Duodenal mucosa (tissue), 2 donors: Measurements from ENCODE around the gene PPP2R2B.

ENCODE experiments used
- H3K27ac ChIP-seq: one replicate; pipeline ENCODE4 v1.7.0; 2013; ENCODE audit warnings: low read depth, low read length
- H3K27me3 ChIP-seq, 2 donors: one replicate each; pipeline ENCODE4 v1.7.0; 2013; ENCODE audit warnings: low read length in 2 of 2, control low read depth in 1 of 2; ENCODE audit not compliant: insufficient read depth in 2 of 2, control insufficient read depth in 1 of 2
- H3K36me3 ChIP-seq, 2 donors: one replicate each; pipeline ENCODE4 v1.7.0; 2013; ENCODE audit warnings: low read length in 2 of 2, control low read depth in 1 of 2; ENCODE audit not compliant: insufficient read depth in 2 of 2, control insufficient read depth in 1 of 2
- H3K4me1 ChIP-seq, 2 donors: one replicate each; pipeline ENCODE4 v1.7.0; 2013; ENCODE audit warnings: low read length in 2 of 2, control low read depth in 1 of 2; ENCODE audit not compliant: insufficient read depth in 2 of 2, control insufficient read depth in 1 of 2
- H3K4me3 ChIP-seq, 2 donors: one replicate each; pipeline ENCODE4 v1.7.0; 2013; ENCODE audit warnings: low read length in 2 of 2, low read depth in 1 of 2
- H3K9ac ChIP-seq, 2 donors: one replicate each; pipeline ENCODE4 v1.7.0; 2013; ENCODE audit warnings: low read length in 2 of 2, low read depth in 1 of 2
- H3K9me3 ChIP-seq, 2 donors: one replicate each; pipeline ENCODE4 v1.7.0; 2013; ENCODE audit warnings: low read length in 2 of 2, control low read depth in 1 of 2; ENCODE audit not compliant: control insufficient read depth in 1 of 2

The PPP2R2B gene

DNA sequence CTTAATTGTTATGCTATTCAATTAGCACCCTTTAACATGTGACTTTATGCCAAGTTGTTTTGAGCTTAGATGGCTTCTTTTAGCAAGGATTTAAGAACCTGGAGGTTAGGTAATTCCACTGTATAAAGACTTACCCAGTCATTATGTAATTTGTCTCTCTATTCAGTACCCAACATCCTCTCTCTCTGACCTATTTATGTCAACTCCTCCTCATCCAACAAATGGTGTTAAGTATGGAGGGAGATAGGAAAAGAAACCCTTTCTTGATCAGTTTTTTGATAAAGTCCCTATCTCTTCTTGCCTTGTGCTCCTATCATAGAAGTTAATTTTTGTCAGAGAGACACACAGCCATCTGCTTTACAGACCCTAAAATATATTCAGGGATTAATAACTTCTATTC lies 181.3 kb downstream of the PPP2R2B start:
- H3K4me1 ChIP-seq, result no peaks in the 10 kb centered on the region
- H3K36me3 ChIP-seq, result no peaks in the 10 kb centered on the region
- no peak overlapping the region for H3K4me3 ChIP-seq
- no peaks in the 10 kb centered on the region for H3K9me3 ChIP-seq
- no peak overlapping the region for H3K27ac ChIP-seq
- H3K27me3 ChIP-seq, result no peaks in the 10 kb centered on the region
- H3K9ac ChIP-seq, result no peak overlapping the region

DNA sequence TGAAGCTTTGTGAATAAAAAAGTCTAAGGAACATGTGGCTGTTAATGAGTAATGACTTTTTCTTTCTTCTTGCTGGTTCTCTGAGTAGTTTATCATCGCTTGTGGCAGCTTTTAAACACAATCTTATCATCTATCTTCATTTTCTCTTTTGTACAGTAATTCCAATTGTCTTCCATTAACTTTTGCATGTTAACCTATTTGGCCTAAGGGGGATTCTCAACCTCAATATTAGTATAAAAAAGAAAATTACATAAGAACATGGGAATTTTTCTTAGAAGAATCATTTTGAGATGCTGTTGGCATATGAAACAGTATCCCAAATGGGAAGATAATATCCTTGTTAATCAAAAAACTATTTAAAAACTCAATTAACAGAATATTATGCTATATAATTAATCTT lies 182.9 kb downstream of the PPP2R2B start:
- no peak overlapping the region for H3K4me3 ChIP-seq
- H3K27ac ChIP-seq, result no peak overlapping the region
- H3K36me3 ChIP-seq, result no peaks in the 10 kb centered on the region
- no peaks in the 10 kb centered on the region for H3K4me1 ChIP-seq
- H3K9ac ChIP-seq, result no peak overlapping the region
- H3K9me3 ChIP-seq, result no peaks in the 10 kb centered on the region
- H3K27me3 ChIP-seq, result no peaks in the 10 kb centered on the region

DNA sequence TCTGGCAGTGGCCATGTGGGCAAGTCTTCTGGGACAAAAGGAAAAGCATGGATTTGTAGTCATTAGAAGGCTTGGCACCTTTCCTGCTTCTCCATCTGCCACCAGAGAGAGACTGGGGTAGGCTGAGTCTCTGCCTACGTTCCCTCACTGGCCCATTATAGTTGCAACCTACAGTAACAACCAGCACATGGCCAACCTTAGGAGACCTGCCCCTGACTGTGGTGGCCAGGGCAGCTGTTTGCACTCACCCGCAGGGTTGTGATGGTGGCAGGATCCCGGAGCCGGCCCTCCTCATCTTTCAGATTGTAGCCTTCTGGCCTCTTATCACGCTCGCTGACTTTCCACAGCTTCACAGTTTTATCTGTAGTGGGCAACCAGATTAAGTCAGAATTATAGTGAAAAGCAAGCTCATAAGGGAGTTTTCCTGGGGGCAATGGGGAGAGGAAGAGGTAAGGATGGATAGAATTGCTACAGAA lies 187.6 kb downstream of the PPP2R2B start:
- H3K4me3 ChIP-seq, result no peak overlapping the region
- no peaks in the 10 kb centered on the region for H3K27me3 ChIP-seq
- H3K4me1 ChIP-seq, result no peaks in the 10 kb centered on the region
- no peaks in the 10 kb centered on the region for H3K36me3 ChIP-seq
- no peak overlapping the region for H3K9ac ChIP-seq
- no peaks in the 10 kb centered on the region for H3K9me3 ChIP-seq
- no peak overlapping the region for H3K27ac ChIP-seq

DNA sequence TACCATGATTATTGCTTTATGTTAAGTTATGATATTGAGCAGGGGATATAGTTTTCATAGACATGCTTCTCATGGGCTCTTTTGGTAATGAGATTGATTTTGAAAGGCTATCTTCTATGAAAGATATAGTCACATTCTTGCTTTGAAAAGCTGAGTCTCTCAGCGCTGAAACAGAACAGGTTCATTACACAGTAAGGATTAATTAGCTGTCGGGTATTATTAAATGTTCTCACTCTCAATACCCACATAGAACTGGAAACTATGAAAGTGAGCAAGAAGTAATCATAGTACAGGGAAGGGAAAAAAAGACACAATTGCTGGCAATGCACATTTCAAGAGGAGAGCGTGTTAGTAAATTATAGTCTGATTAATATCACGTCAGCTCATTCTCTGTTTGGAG lies 190.9 kb downstream of the PPP2R2B start:
- H3K9me3 ChIP-seq, result no peaks in the 10 kb centered on the region
- no peaks in the 10 kb centered on the region for H3K36me3 ChIP-seq
- H3K9ac ChIP-seq, result no peak overlapping the region
- H3K27me3 ChIP-seq, result no peaks in the 10 kb centered on the region
- no peak overlapping the region for H3K27ac ChIP-seq
- no peaks in the 10 kb centered on the region for H3K4me1 ChIP-seq
- no peak overlapping the region for H3K4me3 ChIP-seq

DNA sequence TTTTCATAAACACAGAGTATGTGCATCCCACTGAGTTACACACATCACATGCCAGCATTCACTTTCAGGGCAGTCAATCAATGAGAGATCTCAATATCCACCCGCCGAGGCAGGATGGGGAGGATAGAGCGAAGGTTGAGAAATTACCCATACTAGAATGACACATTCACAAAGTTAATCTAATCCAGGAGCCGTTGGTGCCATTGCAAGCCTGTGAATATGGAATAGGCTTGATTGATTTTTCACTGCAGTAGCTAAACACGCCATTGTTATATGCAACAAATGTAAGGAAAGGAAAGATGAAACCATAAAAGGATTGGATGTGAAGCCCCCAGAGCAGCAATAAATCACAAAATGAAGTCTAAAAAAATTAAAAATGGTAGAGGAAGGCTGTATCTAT lies 194.7 kb downstream of the PPP2R2B start:
- H3K27me3 ChIP-seq, result no peaks in the 10 kb centered on the region
- no peak overlapping the region for H3K4me3 ChIP-seq
- H3K9ac ChIP-seq, result no peak overlapping the region
- no peaks in the 10 kb centered on the region for H3K9me3 ChIP-seq
- H3K27ac ChIP-seq, result no peak overlapping the region
- no peaks in the 10 kb centered on the region for H3K36me3 ChIP-seq
- H3K4me1 ChIP-seq, result no peaks in the 10 kb centered on the region

DNA sequence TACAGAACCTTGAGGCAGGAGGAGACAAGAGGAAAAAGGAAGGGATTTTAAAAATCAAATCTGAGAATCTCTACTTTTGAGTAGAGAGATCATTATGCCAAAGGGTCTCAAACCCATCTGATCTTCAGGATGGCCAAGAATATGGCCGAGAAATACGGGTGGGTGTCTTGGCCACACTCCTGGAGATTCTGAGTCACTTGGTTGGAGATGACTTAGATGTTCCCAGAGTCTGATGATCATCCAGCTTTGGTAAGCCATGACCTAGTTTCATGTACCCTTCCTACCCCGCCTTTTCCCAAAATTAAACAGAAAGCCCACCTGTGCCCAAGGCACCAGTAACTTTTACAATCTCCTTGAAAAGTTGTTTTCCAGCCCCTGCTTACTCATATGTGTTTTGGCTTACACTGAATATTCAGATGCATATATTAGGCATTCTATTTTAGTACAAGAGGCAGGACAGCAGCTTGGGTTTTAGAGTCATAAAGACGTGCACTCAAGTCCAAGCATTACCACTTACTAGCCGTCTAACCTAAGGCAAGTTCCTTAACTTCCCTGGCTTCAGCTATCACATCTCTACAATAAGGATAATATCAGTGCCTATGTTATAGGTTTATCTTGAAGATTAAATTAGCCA lies 195.5 kb downstream of the PPP2R2B start:
- Histone ChIP-seq H3K27me3 (no peaks in the 10 kb centered on the region), H3K27ac (no peak overlapping the region), H3K4me1 (no peaks in the 10 kb centered on the region), H3K9ac (no peak overlapping the region), H3K4me3 (no peak overlapping the region), H3K36me3 (no peaks in the 10 kb centered on the region), H3K9me3 (no peaks in the 10 kb centered on the region)

DNA sequence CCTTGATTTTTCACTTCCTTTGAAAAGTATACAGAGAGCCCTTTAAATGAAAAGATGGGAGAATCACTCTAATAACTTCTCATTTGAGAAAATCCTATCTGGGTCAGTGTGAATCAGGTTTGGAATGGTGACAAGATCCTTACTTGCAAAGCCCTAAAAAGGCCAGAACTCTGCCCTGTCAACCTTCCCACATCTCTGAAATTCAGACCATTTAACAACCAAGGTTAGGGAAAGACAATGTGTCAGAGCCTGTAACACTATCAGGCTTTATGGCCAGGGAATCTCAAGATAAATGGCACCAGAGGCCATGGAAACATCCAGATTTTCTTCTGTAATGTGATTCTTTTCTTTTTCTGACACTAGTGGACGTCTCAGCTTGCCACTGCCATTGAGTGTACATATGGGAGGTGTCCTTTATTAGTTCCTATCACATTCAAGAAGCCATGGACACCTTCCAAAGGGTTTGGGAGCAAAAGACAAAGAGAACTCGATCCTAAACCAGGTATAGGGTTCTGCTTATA lies 196.9 kb downstream of the PPP2R2B start:
- Histone ChIP-seq H3K27ac (no peak overlapping the region), H3K4me1 (no peaks in the 10 kb centered on the region)

DNA sequence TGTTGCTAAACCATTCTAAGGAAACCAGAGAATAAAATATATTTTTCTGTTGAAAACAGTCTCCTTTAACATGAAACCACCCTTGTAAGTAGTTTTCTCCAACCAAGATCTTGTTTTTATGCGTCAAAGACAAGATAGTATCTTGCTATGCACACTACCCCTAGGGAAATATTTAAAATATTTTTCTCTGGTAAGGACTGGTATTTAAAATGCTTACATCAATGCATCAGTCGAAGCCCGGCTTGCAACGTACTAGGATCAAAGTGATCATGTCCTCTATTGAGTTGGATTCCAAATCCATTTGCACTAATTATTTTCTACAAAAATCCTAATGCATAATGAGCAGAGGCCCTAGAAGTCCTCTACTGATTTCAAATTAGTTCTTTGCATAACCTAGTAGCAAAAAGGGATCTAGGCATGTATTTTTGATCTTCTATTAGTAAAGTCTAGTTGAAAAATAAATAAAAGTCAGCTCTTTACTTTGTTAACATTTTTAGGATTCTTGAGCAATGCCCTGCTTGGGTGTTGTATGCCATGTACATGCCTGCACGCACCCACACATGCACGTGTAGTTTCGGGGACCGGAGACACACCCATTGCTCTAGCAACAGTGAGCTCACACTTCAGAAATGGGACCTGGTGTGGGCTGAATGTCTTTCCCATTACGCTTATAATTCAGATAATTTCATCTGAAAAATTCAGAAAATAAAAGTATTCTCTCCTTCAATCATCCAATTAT lies 197.5 kb downstream of the PPP2R2B start:
- Histone ChIP-seq H3K9me3 (no peaks in the 10 kb centered on the region), H3K4me1 (no peaks in the 10 kb centered on the region), H3K9ac (no peak overlapping the region), H3K36me3 (no peaks in the 10 kb centered on the region), H3K27ac (no peak overlapping the region), H3K4me3 (no peak overlapping the region), H3K27me3 (no peaks in the 10 kb centered on the region)

More for the DNA sequence above, 196.9 kb downstream of the PPP2R2B start:
- no peaks in the 10 kb centered on the region for H3K27me3 ChIP-seq
- H3K9ac ChIP-seq, result no peak overlapping the region
- no peaks in the 10 kb centered on the region for H3K9me3 ChIP-seq
- H3K4me3 ChIP-seq, result no peak overlapping the region
- no peaks in the 10 kb centered on the region for H3K36me3 ChIP-seq

DNA sequence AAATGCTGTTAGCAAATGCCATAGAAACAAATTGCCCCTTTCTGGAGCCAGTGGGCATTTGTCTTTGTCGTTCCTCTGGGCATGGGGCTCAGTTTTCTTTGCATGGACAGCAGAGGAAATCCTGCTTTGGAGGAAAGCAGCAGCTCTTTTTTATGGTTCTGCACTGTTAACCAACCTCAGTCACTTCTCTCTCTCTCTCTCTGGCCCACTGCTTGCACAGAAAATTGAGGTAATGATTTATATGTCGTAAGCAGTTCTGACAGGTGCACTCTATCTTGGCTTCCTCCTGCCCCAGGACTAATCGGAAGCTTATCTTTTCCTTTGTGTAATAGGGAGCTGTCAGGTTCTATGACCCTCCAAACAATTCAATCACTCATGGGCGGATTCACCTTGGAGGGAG lies 202.9 kb downstream of the PPP2R2B start:
- H3K4me1 ChIP-seq, result no peaks in the 10 kb centered on the region
- H3K36me3 ChIP-seq, result no peaks in the 10 kb centered on the region
- no peak overlapping the region for H3K27ac ChIP-seq
- H3K27me3 ChIP-seq, result no peaks in the 10 kb centered on the region
- no peaks in the 10 kb centered on the region for H3K9me3 ChIP-seq
- H3K4me3 ChIP-seq, result no peak overlapping the region
- H3K9ac ChIP-seq, result no peak overlapping the region

DNA sequence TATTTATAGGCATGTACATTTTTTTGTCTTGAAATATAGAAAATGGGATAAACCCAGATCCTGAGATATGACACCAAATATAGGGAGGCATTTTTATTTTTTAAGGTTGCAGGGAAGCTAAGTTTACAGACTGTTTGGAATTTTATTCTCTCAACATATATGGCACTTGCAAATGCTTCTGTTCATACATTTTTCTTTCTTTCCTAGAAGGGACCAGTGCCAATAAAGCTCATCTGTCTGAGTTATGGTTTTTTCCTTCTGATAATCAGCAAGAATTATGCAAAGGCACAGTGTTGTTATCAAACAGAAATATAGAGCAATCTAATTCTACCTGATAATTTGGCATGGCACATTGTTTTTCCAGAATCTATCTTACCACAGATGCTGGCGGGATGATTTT lies 205.7 kb downstream of the PPP2R2B start:
- Histone ChIP-seq H3K27me3 (no peaks in the 10 kb centered on the region), H3K36me3 (no peaks in the 10 kb centered on the region), H3K27ac (no peak overlapping the region), H3K9ac (no peak overlapping the region), H3K4me3 (no peak overlapping the region), H3K4me1 (no peaks in the 10 kb centered on the region), H3K9me3 (no peaks in the 10 kb centered on the region)
